LNCAP (cell line): ENCODE measurements around the gene NFE2L3.

Source experiments
- TF ChIP-seq, protein P1 (sequence below): fragments of 450-650 bp; IDR thresholded peaks from 2 replicates; pipeline ENCODE4 v1.5.1; 2017; ENCODE audit warnings: mild to moderate bottlenecking

NFE2L3 gene

GRCh38 chr7:26201247-26202018 is 49.4 kb downstream of the NFE2L3 start, which contains the start of gene CBX3:
Gene CBX3 (plus strand): TSS chr7:26201745. CDS start chr7:26202999, 1,254 bp downstream.
- TF ChIP-seq, protein P1, sequence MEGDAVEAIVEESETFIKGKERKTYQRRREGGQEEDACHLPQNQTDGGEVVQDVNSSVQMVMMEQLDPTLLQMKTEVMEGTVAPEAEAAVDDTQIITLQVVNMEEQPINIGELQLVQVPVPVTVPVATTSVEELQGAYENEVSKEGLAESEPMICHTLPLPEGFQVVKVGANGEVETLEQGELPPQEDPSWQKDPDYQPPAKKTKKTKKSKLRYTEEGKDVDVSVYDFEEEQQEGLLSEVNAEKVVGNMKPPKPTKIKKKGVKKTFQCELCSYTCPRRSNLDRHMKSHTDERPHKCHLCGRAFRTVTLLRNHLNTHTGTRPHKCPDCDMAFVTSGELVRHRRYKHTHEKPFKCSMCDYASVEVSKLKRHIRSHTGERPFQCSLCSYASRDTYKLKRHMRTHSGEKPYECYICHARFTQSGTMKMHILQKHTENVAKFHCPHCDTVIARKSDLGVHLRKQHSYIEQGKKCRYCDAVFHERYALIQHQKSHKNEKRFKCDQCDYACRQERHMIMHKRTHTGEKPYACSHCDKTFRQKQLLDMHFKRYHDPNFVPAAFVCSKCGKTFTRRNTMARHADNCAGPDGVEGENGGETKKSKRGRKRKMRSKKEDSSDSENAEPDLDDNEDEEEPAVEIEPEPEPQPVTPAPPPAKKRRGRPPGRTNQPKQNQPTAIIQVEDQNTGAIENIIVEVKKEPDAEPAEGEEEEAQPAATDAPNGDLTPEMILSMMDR = no peak

DNA sequence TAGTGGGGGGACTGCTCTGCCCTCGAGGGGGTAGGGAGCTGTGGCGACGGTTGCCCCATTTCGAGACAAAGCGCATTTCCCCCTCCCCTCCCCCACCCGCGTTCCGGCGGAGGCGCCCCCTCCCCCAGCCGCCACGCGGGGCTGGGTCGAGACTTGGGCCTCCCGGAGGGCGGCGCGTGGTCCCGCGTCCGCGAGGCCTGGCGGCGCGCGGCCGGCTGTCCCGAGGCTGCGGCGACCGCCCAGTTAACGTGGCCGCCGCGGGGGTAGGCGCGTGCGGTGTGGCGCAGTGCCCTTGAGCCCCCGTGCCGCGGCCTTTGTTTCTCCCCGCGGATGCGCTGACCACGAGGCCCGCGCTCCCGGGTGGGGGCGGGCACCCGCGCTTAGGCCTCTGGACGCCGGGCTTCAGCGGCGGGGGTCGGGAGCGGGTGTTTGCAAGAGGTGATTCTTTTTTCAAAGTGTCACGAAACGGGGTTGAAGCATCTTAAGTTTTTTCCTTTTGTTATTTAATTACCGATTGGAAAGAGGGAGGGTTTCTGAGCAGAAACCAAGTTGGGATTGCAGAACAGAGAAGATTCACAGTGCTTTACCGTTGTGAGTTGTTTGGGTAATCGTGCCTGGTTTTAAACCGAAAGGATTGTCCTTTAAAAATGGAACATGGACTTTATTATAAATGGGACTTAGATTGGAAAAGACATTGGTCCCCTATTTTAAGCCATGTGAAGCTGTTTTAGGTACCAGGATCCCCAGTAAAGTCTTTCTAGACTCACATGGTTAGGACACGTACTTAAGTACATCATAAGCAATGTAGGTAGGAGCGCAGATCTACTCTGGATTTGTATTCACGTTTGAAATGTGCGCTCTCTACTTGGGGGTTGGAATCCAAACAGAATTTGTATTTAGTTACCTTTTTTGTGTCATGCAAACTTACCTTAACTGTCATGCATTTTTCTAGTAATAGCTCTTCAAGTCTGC is 50.3 kb downstream of the NFE2L3 start:
- TF ChIP-seq, protein P1 = no peak

- TF ChIP-seq, protein P1 = no peak
These were observed 51.0 kb downstream of the NFE2L3 start for GRCh38 chr7:26203016-26203415.

GRCh38 chr7:26208040-26208439 is 56.0 kb downstream of the NFE2L3 start:
- TF ChIP-seq, protein P1 = no peak

DNA sequence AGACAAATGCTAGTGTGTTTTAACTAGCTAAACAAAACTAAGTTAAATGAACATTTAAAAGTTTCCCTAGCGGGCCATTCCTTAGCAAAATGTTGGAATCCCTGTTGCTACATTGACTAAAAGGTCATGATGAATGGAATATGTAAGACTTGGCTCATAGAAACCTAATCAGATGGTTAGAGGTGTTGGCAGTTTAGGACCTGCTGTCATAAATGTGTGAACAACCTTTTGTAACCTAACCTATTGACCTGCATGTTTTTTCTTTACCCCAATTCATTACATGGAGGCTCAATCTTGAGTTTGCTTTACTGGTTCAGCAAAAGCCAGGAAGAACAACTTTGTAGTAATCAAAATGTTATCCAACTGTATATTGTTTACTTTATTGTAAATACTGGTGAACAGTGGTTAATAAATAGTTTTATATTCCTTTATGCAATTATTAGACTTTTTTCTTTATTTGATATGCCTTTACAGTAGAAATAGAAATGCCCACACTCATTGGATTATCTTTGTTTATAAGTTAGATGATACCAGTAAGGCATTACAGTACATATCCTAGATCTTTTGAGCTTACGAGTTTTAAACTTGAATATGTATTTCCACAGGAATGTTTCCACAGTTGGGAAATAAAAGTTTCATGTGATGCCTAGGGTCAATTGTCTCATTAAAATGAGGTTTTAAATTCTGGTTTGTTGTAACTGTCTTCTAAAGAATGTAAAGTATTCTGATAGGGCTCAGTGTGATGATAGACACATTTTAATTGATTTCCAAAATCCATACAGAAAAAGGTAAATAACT is 61.1 kb downstream of the NFE2L3 start:
- TF ChIP-seq, protein P1 = no peak

- TF ChIP-seq, protein P1 = no peak
These were observed 62.0 kb downstream of the NFE2L3 start for GRCh38 chr7:26213807-26214515.
